ENCODE measurements around the gene PCCA.

GRCh38 chr13:100148422-100148821 is 59.5 kb downstream of the PCCA start:
- no peak for TF ChIP-seq POLR2A (IDR thresholded peaks at IDR 0.05; ENCODE audit: low read depth, low read length)
- no peak for TF ChIP-seq TAF1 (IDR thresholded peaks at IDR 0.05; ENCODE audit: borderline replicate concordance, low read depth, low read length)
- no peak for TF ChIP-seq POLR2AphosphoS5 (IDR thresholded peaks at IDR 0.05; ENCODE audit: low read depth, low read length)

Measured in GM12892 (cell line).